ENCODE data around the gene CKAP2L.

Gene CKAP2L

GRCh38 chr2:112760149-112760548, 4.3 kb downstream of the CKAP2L start:
- no peak for DNase-seq

GRCh38 chr2:112758711-112759110, 5.7 kb downstream of the CKAP2L start:
- DNase-seq = no peak

- no peak for DNase-seq
Observed at GRCh38 chr2:112757265-112757664, 7.1 kb downstream of the CKAP2L start.

DNA sequence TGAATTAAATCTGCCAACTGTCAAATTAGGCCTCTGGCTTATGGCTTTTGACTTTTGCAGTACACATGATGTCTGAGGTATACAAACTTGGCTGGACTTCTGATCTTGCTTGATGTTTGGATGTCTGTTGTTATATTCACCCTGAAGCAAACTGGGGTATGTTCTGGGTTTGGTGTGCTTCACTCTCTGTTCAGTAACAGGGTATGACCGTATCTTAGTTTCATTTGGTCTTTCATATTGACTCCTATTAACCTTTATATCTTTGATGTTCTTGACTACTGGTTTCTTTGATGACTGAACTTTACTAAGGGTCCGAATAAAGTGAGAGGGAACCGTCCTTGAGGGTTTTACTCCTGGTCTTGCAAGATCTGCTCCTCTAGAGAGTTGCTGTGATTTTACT, 8.2 kb downstream of the CKAP2L start:
- no peak for DNase-seq

- DNase-seq = no peak
Observed at GRCh38 chr2:112755444-112755843, 9.0 kb downstream of the CKAP2L start.

DNA sequence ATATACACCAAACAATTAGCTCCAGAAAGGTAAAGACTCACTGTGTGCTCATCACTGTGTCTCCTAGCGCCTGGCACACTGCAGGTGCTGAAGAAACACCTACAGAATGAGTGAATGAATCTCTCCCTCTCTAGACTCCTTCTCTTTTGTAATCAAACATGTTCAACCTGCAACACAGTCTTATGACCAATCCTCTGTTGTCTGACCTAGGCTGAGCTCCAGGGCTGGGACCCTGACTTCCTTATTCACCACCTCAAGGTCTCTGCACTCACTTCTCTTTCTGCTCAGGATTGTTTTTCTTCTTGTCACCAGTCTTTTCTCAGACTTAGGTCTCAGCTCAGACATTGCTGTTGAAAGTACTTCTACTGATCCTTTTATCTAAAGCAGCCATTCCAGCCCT, 9.8 kb downstream of the CKAP2L start:
- DNase-seq = no peak

DNA sequence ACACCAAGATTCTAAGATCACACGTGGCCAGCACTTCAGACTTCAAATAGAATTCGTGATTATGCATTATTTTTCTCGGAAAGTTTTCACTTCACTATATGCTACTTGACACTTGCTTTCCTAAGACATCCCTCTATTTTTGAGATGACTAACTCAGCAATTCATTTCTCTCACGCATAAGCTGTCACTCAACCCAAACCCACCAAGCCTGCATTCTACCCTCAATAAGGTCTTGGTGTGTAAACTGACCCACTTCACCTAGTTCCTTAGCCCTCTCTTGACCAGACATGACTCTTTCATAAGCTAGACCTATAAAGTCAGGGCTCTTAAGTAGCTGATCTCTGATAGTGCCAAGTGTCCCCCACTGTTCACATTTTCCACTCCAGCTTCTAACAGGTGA, 11.7 kb downstream of the CKAP2L start:
- DNase-seq = no peak

DNA sequence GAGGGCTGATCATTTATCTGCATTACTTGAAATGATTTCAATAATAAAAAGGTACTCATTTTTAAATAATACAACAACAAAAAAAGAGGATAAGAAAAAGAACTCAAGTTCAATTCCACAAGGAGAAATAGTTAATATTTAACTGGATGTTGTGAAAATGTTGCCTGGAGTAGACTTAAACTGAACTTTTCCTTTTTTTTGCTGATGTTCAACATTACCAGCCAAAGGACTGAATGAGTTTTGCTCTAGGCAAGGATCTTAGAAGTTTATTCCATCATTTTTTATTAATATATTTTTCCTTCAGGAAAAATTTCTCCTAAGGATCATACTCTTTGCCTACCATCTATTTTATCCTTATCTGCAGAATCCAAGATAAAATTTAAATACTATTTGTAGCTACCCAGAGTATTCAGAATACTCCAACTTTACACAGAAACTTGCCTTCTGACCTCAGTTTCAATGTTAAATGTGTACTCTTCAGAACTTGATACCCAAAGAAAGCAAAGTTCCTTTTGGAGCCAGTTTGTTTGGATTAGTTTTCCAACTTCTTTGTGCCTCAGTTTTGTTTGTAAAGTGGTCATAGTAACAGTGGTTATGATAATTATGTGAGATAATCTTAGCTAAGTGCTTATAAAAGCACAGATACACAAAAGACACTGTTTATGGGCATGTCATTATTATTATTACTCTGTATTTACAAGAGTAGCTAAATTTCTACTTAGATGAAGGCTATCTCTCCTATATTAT, 12.8 kb downstream of the CKAP2L start:
- DNase-seq = no peak

- DNase-seq = no peak
Observed at GRCh38 chr2:112750560-112750843, 13.9 kb downstream of the CKAP2L start.

DNA sequence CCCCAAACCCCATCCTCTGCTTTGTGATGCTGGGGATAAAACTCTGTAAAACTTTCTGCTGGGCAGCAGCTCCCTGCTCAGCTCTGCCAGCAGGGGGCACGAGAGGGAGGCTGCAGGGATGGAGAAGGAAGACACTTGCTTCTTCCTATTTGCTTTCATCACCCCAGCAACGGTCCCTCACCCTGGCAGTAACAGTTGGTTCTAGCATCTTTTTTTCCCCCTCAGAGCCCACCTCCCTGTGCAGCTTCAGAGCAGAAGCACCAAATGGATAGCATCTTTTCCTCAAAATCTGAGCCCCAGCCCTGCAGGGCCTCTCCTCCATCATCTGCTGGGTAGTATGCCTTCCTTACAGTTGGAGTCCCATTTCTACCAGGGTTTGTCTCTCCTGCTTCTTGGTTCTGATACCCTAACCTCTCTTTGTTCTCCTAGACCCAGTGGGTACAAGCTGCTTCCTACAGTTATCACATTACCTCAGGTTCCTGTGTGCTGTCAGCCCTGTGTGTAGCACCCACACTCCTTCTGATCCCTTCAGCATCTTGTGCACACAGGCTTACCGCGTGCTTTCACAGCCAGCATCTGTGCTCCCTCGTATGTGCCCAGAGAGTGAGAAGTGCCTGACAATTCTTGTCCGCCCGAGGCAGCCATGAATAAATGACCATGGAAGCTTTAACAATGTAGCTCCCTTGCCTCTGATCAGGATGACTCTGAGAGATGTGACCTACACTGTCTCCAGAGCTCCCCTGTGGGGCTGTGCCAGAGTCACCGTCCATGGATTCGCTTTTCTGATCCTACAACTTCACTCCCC, 14.5 kb downstream of the CKAP2L start:
- DNase-seq = peak in 1 of 2 experiments; percentile 16

DNA sequence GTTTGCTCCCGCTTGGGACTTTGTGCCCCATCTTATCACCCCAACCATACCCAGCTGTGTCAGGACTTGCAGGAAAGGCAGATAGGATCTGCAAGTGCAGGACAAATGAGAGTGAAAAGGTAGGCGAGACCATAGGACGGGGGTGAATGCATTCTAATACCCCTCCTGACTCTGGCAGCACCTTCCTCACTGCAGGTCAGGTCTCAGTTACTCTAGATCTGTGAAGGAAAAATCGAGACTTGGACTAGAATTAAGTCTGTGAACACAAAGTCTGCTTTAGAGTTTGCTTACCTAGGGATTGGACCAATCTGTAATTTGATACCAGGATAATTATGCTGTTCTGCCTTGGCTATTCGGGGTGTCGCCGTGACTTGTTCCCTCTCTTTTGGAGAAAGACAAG, 23.9 kb downstream of the CKAP2L start:
- DNase-seq = no peak

- DNase-seq = no peak
Observed at GRCh38 chr2:112737542-112738232, 26.7 kb downstream of the CKAP2L start.

- no peak for DNase-seq
Observed at GRCh38 chr2:112733871-112734270, 30.5 kb downstream of the CKAP2L start.

GRCh38 chr2:112733456-112733855, 31.0 kb downstream of the CKAP2L start:
- DNase-seq = no peak

GRCh38 chr2:112731479-112731878, 32.9 kb downstream of the CKAP2L start:
- DNase-seq = no peak

DNA sequence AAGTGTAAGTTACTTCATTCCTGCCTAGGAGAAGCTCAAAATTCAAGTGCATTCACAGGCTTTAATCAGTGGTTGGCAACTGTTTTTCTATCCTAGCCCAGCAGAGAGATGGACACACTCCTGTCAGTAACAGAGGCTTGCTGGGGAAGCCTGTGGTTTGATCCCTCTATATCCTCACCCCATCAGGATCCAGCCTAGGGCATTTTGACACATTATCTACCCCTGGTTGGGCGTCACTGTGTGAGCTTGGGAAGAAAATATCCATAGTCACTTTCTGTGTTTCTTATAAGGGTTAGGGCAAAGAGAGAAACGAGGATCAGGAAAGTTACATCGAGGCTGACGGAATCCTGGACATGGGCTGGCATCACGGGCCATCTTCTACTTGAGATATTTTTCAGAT, 33.6 kb downstream of the CKAP2L start:
- DNase-seq = no peak

- DNase-seq = no peak
Observed at GRCh38 chr2:112730216-112730615, 34.2 kb downstream of the CKAP2L start.

- DNase-seq = no peak
Observed at GRCh38 chr2:112728378-112729175, 35.8 kb downstream of the CKAP2L start.

DNA sequence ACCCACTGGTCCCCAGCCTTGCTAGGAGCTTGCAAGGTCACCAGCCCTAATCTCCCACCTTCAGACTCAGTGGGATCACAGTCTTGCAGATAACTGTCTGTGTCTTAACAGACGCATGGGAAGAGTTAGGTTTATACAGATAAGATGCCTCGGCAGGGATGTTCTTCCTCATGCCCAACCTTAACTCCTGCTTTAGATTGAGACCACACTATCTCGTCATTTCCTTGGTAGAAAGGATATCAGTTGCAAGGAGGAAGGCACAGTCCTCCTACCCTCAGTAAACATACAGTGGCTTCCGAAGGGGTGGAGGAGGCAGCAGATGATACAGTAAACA, 36.4 kb downstream of the CKAP2L start:
- DNase-seq = no peak

DNA sequence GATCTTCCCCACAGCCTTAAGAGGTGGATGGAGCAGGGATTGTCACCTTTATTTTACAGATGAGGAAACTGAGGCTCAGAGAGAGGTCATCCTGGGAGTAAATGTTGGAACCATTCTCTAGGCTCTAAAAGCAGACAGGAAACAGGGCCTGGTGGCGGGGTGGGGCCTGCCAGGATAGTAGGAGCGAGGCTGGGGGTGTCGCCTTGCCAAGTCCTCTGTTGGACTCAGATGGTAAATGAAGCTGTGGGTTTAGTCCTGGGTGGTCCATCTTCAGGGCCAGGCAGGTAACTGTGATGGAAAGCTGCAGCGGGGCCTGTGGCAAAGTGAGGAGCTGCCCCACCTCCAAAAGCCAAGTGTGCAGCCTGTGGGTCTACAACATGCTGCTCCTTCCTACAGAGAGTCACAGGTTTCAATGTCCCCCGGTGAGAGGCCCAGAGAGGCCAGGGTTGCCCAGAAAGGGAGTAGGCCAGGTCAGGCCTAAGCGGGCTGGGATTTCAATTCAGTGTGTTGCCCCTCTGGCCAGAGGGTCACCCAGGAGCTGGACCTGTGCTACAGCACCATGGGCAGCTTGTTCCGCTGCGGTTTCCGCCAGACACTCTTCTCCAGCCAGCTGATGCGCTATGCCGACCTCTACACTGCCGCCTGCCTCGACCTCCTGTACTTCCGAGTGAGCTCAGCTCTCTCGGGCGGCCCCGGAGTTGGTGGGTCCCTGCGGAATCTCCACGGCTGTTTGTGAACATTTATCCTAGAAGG, 37.0 kb downstream of the CKAP2L start:
- no peak for DNase-seq

DNA sequence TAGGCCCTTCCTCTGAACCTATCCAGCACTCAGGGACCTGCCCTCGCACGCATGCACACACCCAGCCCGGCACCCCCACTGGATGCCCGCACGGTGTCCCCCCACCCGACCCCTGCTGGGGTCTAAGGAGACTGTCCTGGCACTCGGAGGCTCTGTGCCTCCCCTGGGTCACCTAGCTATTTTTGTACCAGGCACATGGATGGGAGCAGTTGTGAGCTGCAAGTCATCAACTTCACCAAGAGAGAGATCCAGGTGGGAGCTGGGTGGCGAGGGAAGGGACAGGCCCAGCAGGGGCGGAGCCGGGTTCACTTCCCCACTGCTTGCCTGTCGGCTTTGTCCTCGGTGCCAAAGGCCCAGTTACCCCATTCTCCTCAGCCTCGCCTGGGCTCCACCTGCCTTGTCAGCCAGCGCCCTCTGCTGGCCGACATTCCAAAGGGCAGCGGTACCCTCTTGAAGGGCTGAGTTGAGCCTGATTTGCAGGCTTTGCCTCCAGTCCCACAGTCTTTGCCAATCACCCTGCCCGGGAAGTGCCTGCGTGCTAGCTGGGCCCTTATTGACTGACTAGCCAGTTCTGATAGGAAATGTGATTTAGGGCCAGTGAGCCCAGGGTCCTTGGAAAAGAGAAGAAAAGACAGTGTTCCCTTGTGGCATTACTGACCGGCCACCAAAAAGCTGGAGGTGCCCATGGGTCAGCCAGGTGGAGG, 37.8 kb downstream of the CKAP2L start:
- DNase-seq = peak; percentile 12 to 33

All from cerebellar nuclear complex (tissue), 1 donor.